ENCODE measurements around the gene ADAM8.

ADAM8 gene

GRCh38 chr10:133257489-133258065 lies 19.1 kb downstream of the ADAM8 start:
- H3K27ac ChIP-seq: peak overlapping the region; percentile 19 to 82
- no peak for TF ChIP-seq CTCF (IDR thresholded peaks at IDR 0.05)
- no peak for DNase-seq (ENCODE audit: low spot score)
- peak overlapping the region; percentile 54 for H3K4me3 ChIP-seq

- no peak for DNase-seq (ENCODE audit: low spot score)
- TF ChIP-seq CTCF (IDR thresholded peaks at IDR 0.05): no peak
- no peak overlapping the region for H3K4me3 ChIP-seq
- H3K27ac ChIP-seq: no peak overlapping the region
These were observed 21.3 kb downstream of the ADAM8 start for GRCh38 chr10:133255323-133255722.

GRCh38 chr10:133254421-133255120 lies 22.1 kb downstream of the ADAM8 start:
- H3K4me3 ChIP-seq: no peak overlapping the region
- no peak for DNase-seq (ENCODE audit: low spot score)
- no peak overlapping the region for H3K27ac ChIP-seq
- TF ChIP-seq CTCF (IDR thresholded peaks at IDR 0.05): no peak

GRCh38 chr10:133253361-133253955 lies 23.2 kb downstream of the ADAM8 start:
- no peak for DNase-seq (ENCODE audit: low spot score)
- no peak overlapping the region for H3K4me3 ChIP-seq
- TF ChIP-seq CTCF (IDR thresholded peaks at IDR 0.05): no peak
- no peak overlapping the region for H3K27ac ChIP-seq

GRCh38 chr10:133252223-133252552 lies 24.5 kb downstream of the ADAM8 start:
- DNase-seq (ENCODE audit: low spot score): no peak
- no peak overlapping the region for H3K27ac ChIP-seq
- no peak overlapping the region for H3K4me3 ChIP-seq

GRCh38 chr10:133251388-133252222 lies 25.1 kb downstream of the ADAM8 start:
- H3K27ac ChIP-seq: no peak overlapping the region
- DNase-seq (ENCODE audit: low spot score): no peak
- H3K4me3 ChIP-seq: no peak overlapping the region
- no peak for TF ChIP-seq CTCF (IDR thresholded peaks at IDR 0.05)

More at GRCh38 chr10:133252223-133252552, 24.5 kb downstream of the ADAM8 start:
- TF ChIP-seq CTCF (IDR thresholded peaks at IDR 0.05): no peak

Data from coronary artery (tissue), 2 donors.